NCI-H1105 treated with DMSO at 0.1 percent for 48 hours (cell line): ENCODE measurements around the gene PLXDC2.
"Not testable (repeated sequence)": the region's sequence is repeated elsewhere in the genome, so short reads cannot be mapped to it uniquely, and the experiment has no call there.

ENCODE experiments used
- DNase-seq: peaks from one replicate; lab custom pipeline; 2025; lab: John Stamatoyannopoulos, UW

Gene PLXDC2

DNA sequence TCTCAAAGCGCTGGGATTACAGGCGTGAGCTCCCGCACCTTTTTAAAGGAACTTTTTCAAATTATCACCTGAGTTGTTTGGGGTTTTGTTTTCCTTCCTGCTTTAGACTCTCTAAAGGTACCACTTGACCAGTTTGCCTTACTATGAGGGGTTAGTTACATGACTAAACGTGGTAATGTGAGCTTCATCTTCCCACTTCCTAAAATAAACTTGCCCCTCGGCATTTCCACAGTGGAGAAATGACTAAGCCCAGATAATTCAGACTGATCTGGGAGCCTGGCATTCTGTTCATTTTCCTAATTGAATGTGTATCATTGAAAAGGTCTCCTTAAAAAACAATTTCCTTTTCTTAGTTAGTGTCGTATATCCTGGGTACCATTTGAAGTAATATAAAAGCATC, 163.4 kb downstream of the PLXDC2 start:
- DNase-seq, result no peak

DNA sequence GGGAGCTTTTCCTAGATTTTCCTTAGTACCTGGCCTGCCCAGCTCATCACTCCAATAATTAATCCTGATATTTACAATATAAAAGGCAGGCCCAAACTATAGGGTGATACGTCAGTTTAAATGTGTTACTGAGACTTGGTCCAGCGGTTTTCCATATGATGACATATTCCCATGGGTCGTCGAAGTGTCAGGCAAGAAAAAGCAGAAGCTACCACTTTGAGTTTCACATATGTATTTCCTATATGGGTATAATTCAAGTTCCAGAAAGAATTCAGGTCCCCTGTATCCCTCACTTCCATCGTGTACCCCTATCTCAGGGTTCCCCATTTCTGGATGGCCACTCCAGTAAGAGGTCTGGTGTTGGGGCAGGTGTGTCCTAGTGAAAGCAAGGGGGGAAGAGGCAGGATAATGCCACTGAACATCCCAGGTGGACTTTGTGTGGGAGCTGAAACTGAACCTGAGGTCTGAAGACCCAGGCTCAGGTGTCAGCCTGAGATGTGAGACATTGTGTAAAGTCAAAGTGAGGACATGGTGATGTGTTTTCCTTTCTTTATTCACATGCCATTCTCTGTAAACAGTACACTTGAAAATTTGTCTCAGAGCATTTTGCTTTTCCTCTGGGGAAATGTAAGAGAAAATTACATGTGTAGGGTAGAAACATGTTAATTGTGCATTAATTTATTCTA, 167.8 kb downstream of the PLXDC2 start:
- no peak for DNase-seq

DNA sequence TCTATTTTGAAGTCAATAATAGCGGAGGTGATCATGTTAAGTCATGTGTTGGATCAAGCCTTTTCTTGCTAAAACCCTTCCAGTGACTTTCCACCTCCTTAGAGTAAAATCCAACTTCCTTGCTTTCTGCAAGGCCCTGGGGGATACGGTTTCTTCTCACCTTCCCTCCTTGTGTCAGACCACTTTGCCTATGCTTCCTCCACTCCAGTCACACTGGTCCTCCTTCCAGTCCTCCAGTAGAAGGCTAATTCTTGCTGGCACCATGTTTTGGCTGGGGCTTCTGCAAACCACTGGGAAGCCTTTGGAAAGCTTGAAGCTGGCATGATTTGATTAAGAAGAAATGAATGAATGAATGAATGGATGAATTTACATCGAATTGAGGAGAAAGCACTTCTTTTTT, 169.5 kb downstream of the PLXDC2 start:
- no peak for DNase-seq

DNA sequence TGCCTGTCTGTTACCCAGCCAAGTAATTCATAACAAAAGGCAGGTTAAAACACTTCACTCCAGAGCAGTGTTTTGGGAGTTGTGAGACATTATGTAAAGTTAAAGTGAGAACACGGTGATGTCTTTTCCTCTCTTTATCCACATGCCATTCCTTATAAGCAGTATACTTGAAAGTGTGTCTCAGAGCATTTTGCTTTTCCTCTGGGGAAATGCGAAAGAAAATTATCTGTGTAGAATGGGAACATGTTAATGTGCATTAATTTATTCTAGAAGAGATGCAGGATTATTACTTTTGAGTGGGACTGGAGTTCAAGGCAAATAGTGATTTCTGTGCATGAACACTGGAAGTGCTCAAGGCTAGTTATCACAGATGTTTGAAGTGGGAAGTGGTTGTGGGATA, 170.4 kb downstream of the PLXDC2 start:
- DNase-seq, result no peak

DNA sequence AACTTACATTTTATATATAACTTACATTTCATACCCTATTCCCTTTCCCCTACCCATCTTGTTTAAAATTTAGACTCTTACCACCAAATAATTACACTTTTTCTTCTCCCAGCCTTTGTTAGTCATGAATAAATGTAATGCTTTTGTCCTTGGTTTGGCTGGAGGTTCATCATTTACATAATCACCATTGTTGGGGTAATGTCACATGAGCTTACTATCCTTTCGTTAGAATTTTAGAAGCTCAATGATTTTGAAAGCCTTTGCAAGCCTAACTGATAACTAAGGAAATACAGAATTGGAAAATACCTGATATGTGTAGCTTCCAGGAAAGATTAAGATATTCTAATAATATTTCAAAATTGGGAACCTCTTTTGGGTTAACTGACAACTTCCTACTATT, 171.7 kb downstream of the PLXDC2 start:
- no peak for DNase-seq

DNA sequence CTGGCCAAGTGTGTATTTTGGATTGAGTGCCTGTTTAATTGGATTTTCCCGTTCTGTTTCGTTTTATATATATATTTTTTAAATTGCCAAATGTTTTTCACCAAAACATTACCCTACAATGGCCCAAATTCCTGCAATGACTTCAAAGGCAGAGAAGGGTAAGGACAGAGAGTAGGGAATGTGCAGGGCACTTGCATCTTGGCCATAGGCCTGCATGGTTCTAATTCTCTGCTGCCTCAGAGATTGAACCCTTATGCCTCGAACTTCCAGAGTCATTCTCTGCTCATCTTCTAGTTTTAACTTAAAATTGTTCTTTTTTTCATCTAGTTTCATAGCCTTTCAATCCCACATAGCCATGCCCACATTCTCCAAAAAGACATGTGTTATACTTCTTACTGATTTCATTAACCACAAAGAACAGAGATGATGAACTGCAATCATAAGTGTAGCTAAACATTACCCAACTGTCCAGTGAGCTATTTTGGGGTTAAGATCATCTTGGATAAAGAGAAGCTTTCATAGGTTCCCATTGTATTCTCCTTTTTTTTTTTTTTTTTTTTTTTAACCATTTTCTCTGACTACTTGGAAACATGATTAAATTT, 177.6 kb downstream of the PLXDC2 start:
- no peak for DNase-seq

DNA sequence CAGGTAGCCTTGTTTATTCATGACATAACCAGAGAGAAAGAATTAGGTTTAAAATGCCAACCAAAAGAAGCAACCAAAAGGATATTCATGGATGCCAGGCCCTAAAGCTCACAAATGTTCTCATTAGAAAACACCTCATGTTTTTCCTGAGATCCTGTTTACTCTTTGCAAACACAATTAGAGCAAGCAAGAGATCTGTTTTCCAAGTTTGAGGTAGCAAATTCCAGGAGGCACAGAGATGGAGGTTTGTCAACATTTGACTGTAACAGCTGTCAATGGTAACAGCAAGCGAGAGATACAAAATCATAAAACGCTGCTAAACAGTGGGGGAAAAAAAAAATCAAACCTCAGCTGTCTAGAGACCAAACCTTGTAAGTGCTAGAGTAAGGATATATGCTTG, 182.2 kb downstream of the PLXDC2 start:
- no peak for DNase-seq

DNA sequence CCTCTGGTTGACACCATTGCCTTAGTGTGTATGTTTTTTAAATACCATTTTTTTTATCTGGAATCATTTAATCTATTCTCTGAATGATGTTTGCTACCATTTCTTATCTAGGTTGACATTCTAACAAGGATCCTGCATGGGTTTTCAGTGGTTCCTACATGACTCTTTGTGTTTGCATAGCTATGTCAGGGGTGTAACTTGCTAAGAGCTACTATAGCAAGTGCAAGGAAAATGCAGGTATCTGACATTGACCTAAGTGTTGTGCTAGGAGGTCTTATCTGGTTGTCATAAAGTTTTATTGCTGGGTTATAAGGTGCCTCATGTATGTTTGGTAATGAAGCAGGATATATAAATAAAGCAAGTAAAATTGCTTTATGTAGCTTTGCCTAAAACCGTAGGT, 183.2 kb downstream of the PLXDC2 start:
- no peak for DNase-seq

DNA sequence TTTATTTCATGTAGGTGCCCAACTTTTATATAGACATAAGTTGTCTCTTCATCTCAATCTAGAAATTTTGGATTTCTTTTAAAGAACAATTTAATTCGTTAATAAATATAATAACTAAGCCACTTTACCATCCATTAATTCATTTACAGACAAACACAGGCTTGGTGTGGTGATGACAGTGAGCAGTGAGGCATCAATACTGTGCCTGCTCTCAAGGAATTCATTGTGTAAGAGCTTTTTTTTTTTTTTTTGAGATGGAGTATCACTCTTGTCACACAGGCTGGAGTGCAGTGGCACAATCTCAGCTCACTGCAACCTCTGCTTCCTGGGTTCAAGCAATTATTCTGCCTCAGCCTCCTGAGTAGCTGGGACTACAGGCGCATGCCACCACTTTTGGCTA, 185.8 kb downstream of the PLXDC2 start:
- DNase-seq, result not testable (repeated sequence)

DNA sequence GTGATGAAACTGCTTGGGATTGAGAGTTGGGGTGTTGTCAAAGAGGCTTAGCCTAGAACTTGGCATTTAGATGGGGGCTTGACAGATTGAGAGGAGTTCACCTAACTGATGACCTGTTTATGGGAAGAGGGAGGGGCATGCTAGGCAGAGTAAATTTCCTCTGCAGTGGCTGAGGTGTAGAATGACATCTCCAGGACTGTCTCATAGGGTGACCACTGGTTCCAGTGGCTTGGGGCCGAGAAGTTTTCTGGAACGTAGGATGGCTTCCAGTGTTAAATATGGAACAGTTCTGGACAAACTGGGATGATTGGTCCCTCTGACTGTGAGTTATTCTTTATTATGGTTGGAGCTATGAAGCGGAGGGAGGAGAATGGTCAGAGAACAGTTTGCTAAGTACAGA, 186.4 kb downstream of the PLXDC2 start:
- no peak for DNase-seq

DNA sequence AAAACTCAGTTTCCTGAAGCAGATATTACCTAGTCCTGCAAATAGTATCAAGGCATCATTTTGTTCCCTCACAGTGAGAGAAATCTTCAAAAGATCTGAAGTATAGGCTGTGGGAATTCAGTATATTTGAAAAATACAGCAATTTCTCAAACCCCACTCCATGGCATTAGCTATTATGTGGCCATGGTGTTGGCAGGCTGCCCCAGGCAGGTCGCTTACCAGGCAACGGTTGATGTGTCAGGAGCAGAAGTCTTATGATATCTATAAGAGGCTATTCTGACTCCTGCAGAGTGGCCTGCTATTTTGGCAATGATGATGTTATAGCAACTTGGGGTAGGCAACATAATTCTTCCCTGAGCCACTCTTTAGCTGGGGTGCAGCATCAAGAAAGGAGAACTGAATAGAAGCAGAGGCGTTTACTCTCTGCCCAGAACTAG, 187.9 kb downstream of the PLXDC2 start:
- DNase-seq, result no peak

DNA sequence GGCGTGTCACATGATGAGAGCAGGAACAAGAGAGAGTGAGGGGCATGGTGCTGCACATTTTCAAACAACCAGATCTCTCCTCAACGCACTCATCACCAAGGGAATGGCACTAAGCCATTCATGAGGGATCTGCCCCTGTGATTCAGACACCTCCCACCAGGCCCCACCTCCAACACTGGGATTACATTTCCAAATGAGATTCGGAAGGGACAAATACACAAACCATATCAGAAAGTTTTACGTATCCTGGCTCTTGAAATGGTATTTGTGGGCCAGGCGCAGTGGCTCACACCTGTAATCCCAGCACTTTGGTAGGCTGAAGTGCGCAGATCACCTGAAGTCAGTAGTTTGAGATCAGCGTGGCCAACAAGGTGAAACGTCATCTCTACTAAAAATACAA, 189.4 kb downstream of the PLXDC2 start:
- DNase-seq, result no peak

DNA sequence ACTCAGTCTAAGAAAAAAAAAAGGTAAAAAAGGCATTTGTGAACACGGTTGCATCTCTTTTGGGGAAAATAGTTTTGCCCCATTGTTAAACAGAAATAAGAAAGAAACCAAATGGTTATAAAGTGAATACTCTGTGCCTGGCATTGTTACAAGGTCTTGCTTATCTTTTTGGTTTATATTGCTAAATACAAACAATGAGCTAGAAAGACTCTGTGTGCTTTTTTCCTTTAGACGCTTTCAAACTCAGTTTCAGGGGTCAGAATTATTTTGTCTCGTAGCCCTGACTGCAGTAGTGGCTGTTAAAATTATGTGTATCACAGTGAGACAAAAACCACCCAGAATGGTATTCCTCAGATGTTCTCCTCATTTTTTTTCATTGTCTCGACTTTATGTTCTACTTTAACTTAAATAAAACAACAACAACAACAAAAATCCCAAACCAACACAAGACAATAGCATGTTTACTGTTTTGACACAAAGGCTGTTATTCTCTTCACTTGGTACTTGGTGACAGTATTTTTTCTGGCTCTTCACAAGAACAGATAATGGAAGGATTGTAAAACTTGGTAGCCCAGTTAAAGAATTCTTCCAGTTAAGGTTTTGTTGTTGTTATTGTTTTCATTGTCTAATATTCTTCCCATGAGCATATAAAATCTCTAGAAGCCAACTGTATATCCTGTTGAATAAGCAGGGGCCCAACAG, 190.1 kb downstream of the PLXDC2 start:
- no peak for DNase-seq

DNA sequence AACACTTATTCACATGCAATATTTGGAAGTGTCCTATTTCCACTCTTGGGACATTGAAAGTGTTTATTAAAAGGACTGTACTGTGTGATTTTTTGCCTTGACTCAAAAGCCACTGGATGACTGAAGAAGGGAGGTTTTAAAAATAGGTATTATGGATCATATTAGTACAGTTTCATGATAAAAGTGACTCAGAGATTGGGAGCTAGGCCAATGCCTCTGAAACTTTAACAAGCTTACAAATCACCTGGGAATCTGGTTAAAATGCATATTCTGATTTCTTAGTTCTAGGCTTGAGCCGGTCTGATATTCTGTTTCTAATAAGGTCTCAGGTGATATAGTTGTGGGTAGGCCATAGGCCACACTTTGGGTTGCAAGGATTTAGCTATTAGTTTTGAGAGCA, 191.2 kb downstream of the PLXDC2 start:
- no peak for DNase-seq

DNA sequence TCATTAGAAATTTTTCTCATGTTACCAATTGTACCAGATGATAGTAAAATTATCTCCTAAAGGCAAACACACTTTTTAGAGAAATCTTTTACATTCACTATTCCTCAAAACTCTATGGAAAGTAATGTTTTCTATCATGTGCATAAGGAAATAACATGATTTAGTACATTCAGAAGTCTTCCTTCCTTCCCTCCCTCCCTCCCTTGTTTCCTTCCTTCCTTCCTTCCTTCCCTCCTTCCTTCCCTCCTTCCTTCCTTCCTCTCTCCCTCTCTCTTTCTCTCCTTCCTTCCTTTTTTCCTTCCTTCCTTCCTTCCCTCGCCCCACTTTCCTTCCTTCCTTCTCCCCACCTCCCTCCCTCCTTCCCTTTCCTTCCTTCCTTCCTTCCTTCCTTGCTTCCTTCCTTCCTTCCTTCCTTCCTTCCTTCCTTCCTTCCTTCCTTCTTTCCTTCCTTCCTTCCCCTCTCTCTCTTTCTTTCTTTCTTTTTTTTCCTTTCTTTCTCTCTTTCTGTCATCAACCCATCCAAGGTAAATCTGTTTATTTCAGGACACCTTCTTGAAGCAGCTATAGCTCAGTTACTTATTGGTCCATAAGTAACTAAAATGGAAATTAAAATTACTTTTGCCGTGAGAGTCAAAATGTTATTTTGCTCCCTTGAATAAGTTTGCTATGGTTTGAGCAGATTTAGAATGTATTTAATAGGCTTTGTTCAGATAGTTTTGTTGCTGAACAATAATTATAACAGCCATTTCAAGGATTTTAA, 197.9 kb downstream of the PLXDC2 start:
- no peak for DNase-seq

DNA sequence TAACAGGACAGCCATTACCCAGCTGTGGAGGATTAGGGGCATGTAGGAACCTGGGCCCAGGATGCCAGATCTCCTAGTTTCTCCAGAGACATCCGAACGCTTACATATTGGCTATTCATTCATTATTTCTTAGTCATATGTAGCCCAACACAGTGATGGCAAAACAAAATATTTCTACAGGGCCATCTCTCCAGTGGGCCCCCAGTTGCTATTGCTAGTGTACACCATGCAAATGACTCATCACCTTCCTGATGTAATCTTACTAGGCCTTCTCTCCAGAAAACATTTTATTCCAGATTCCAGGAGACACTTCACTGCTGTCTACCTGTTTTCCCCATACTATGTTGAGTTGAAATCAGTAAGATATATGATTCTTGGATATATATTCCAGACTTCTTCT, 201.7 kb downstream of the PLXDC2 start:
- DNase-seq, result no peak

DNA sequence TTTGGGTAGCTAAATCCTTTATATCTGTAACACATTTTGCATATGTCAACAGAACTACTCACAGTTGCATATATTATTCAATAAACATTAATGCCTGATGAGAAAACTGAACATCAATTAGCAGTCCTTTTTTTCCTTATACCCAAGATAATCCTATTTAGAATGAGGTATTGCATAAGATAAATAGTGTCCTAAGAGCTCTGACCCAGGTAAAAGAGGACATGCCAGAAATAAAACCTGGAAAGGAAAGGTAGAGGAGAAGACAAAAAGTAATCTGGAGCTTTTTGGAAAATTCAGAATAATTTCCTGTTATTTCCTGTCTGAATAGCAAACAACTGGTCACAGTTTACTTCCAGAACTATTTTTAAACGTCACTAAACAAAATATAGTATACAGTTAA, 204.4 kb downstream of the PLXDC2 start:
- DNase-seq, result no peak

DNA sequence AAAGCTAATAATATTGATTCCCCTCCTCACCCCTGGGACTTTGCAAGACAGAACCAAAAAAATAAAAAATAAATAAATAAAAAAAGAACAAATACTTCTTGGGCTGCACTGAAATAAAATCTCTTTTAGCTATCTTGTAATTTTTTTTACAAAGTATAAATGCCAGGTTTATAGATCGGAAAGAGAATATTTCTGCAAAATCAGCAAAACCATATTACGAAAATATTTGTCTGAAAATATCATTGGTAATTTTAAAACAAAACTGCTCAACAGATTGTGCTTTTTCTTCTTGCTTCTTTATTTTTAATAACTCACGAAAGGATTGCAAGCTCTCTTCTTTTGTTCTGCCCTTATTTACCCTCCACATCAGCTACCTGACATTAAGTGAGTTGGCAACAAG, 213.3 kb downstream of the PLXDC2 start:
- no peak for DNase-seq

DNA sequence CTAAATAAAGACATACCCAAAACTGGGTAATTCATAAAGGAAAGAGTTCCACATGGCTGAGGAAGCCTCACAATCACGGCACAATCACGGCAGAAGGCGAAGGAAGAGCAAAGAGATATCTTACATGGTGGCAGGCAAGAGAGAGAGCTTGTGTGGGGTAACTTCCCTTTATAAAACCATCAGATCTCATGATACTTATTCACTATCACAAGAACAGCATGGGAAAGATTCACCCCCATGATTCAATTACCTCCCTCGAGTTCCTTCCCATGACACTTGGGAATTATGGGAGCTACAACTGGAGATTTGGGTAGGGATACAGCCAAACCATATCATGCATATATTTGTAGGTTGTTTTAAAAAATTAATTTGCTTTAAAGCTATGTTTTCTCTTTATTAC, 217.2 kb downstream of the PLXDC2 start:
- DNase-seq, result no peak

DNA sequence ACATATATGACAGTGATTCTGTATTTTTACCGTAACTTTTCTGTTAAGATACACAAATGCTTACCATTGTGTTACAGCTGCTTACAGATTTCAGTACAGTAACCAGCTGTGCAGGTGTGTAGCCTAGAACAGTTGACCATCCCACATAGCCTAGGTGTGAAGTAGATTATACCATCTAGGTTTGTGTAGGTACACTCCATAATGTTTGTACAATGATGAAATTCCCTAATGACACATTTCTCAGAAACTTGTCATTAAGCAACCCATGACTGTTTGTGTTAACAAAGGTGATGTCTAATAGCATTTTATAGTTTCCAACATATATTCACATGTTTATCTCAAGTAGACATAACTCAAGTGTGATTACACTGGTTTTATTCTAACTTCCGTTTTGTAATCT, 218.5 kb downstream of the PLXDC2 start:
- no peak for DNase-seq

DNA sequence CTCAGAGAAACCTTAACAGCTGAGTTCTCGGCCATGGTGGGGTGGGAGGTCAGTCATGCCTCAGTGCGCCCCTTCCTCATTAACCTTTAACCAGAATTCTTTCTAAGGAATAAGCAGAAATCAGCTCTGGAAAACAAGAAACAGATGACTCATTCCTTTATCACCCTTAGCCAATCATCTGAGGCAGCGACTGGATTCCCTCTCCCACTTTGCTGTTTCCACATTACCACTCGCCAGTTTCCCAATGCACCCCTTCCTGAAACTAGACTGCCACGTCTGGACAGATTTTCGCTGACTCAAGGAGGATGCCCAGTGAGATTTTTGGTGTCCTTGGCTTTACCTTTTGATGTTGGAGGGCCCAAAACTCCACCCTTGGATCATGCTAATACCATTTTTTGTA, 223.8 kb downstream of the PLXDC2 start:
- DNase-seq, result no peak

DNA sequence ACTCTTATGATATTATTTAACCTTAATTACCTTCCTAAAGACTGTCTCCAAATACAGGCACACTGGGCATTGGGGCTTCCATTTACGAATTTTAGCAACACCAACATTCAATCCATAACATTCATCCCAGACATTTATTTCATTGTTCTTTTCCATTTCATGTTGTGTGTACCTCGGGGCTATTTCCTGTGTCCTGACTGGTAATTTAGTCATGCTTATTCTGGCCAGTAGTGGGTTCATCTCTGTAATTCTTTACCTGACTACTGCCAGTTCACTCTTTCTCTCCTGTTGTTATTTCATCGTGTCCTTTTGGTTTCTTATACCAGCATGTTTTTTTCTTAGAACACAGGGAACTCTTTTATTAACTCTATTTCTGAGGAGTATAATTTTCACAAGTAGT, 225.7 kb downstream of the PLXDC2 start:
- DNase-seq, result no peak

DNA sequence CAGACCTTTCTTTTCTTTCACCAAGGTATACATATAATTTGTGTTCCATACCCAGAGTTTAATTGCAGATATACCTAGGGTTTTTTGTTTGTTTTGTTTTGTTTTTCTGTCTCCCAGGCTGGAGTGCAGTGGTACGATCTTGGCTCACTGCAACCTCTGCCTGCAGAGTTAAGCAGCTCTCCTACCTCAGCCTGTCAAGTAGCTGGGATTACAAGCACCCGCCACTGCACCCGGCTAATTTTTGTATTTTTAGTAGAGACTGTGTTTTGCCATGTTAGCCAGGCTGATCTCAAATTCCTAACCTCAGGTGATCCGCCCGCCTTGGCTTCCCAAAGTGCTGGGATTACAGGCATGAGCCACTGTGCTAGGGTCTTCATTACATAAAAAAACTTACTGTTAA, 228.9 kb downstream of the PLXDC2 start:
- DNase-seq, result not testable (repeated sequence)
